Upper lobe of left lung (tissue), 4 donors: Measurements from ENCODE around the gene HIVEP2.

Experiments
- EP300 ChIP-seq, 4 donors: sonication (generic); formaldehyde crosslinking; IDR thresholded peaks; one replicate each; pipeline ENCODE4 v1.5.1; 2017; ENCODE audit warnings: antibody characterized with exemption in 4 of 4, control low read depth in 2 of 4
- TF ChIP-seq, protein P1 (sequence below), 6 experiments: fragments of 450-650 bp in 4 of 6; fragments of 200-600 bp in 2 of 6; sonication (generic) in 2 of 6; IDR thresholded peaks; one replicate each; pipeline ENCODE4 v1.5.1; 2016 to 2019; ENCODE audit warnings: antibody characterized with exemption in 6 of 6

DNA sequence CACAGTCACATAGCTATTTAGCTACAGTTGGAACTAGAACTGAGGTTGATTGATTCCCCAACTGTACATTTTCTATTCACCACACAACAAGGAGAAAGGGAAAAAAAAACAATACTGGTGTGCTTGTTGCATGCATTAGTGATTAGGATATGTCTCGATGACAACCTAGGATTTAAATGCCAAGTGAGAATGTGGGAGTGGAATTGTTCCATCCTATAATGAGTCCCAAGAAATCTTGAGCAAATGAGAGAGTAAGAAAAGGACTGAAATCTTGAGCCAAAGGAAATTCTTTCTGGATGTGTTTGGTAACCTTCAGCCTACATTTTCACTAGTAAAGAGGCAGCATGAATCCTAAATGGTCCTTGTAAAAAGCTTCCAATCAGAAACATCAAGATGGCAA is 232.7 kb downstream of the HIVEP2 start:
- TF ChIP-seq, protein P1, sequence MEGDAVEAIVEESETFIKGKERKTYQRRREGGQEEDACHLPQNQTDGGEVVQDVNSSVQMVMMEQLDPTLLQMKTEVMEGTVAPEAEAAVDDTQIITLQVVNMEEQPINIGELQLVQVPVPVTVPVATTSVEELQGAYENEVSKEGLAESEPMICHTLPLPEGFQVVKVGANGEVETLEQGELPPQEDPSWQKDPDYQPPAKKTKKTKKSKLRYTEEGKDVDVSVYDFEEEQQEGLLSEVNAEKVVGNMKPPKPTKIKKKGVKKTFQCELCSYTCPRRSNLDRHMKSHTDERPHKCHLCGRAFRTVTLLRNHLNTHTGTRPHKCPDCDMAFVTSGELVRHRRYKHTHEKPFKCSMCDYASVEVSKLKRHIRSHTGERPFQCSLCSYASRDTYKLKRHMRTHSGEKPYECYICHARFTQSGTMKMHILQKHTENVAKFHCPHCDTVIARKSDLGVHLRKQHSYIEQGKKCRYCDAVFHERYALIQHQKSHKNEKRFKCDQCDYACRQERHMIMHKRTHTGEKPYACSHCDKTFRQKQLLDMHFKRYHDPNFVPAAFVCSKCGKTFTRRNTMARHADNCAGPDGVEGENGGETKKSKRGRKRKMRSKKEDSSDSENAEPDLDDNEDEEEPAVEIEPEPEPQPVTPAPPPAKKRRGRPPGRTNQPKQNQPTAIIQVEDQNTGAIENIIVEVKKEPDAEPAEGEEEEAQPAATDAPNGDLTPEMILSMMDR (IDR thresholded peaks at IDR 0.05), result no peak
- no peak for TF ChIP-seq EP300 (IDR thresholded peaks at IDR 0.05)
